ENCODE results near the gene CILP2.

GRCh38 chr19:19499272-19499995, 38.6 kb upstream of the CILP2 start:
- TF ChIP-seq CTCF (IDR thresholded peaks at IDR 0.05; ENCODE audit: insufficient read depth, low read length, poor library complexity, severe bottlenecking) = no peak
- no peak for TF ChIP-seq EZH2phosphoT487 (conservative IDR thresholded peaks at IDR 0.05; ENCODE audit: low read length)
